ENCODE data around the gene BMX. TPM values are rescaled to one million over a fixed set of nuclear protein-coding genes. Genes with fewer than 3 reads are reported as not detected.

The BMX gene
- total and polyA plus RNA-seq, 4 donors, result 0.32 to 2.9 (median 0.87) TPM

DNA sequence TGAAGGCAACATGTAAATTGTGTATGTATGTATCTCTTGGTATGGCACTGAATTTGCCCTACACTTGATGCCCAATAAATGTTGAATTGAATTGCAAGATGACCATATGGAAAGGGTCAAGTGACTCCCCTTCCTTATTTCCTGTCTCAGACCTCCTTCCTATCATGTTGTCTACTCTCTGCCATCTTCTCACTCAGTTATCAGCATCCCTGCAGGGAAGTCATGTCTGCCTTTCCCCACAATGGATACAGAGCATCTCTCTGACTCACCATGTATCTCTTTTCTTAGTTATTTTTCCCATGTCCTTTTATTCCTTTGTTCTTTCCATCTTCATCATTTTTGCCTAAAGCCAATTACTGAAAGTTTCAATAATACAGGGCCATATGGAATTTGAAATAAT is 22.5 kb downstream of the BMX start:
- no peak overlapping the region for H3K4me3 ChIP-seq (ENCODE audit: low read depth, low read length)
- H3K27me3 ChIP-seq (ENCODE audit: control insufficient read depth, insufficient read depth, low read length), result peaks cover 24% of the 10 kb centered on the region
- no peak overlapping the region for H3K27ac ChIP-seq (ENCODE audit: low read depth, low read length)
- no peaks in the 10 kb centered on the region for H3K4me1 ChIP-seq (ENCODE audit: control insufficient read depth, insufficient read depth, low read length)
- H3K36me3 ChIP-seq (ENCODE audit: control insufficient read depth, insufficient read depth, low read length), result no peaks in the 10 kb centered on the region
- no peaks in the 10 kb centered on the region for H3K9me3 ChIP-seq (ENCODE audit: control insufficient read depth, insufficient read depth, low read length)
- DNase-seq (ENCODE audit: low read depth in 4 of 6, low spot score in 6 of 6), result no peak

DNA sequence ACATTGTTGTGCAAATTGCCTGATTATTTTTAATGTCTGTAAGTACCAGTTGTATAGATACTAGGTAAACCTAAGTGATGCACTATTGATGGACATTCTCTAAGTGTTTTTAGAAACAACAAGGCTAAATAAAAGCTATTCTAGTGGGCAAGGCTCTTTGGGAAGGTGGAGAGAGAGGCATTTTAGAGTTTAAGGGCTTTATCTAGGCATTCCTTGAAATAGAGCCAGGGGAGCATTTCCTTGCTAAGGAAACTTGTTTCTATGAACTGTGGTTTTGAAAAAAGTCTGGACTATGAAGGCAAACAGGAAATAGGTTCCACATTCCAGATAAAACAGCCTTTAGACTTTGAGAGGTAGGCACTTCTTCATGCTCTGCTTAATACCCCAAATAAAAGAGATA is 23.8 kb downstream of the BMX start:
- Histone ChIP-seq H3K4me1 (ENCODE audit: control insufficient read depth, insufficient read depth, low read length) (no peaks in the 10 kb centered on the region), H3K27me3 (ENCODE audit: control insufficient read depth, insufficient read depth, low read length) (peaks cover 32% of the 10 kb centered on the region), H3K36me3 (ENCODE audit: control insufficient read depth, insufficient read depth, low read length) (no peaks in the 10 kb centered on the region), H3K27ac (ENCODE audit: low read depth, low read length) (no peak overlapping the region), H3K4me3 (ENCODE audit: low read depth, low read length) (no peak overlapping the region), H3K9me3 (ENCODE audit: control insufficient read depth, insufficient read depth, low read length) (no peaks in the 10 kb centered on the region)
- DNase-seq (ENCODE audit: low read depth in 4 of 6, low spot score in 6 of 6), result no peak

DNA sequence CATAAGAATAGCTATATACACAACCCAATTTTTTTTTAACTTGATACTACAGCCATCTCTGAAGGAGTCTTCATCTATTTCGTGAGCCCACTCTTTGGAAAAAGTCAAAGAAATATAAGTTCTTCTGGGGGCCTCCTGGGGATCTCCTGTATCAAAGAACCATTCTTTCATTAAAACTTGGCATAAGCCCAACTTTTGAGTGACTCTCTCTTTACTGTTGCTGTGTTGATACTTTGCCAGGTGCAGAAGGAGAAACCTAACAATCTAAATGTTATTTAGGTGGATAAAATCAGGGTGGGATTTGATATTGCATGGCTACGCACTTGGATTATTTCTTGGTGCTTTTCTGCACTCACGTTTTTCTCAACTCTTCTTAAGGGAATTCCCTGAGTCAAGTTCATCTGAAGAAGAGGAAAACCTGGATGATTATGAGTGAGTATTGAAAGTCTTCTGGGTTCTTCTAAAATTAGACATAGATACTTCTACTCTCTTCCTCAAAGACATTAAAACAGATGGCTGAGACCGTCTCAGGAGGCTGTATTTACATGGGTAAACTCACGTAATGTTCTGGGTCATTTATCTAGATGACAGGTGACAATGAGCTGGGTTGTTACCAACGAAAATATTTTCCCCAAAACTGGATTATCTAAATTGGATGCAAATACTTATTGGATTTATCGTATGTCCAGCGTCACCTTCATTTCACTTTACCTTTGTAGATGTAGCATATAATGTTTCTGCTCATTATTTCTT is 25.2 kb downstream of the BMX start:
- H3K4me3 ChIP-seq (ENCODE audit: low read depth, low read length), result no peak overlapping the region
- peaks cover 38% of the 10 kb centered on the region for H3K27me3 ChIP-seq (ENCODE audit: control insufficient read depth, insufficient read depth, low read length)
- no peaks in the 10 kb centered on the region for H3K4me1 ChIP-seq (ENCODE audit: control insufficient read depth, insufficient read depth, low read length)
- no peak for DNase-seq (ENCODE audit: low read depth in 4 of 6, low spot score in 6 of 6)
- H3K36me3 ChIP-seq (ENCODE audit: control insufficient read depth, insufficient read depth, low read length), result no peaks in the 10 kb centered on the region
- no peak overlapping the region for H3K27ac ChIP-seq (ENCODE audit: low read depth, low read length)
- no peaks in the 10 kb centered on the region for H3K9me3 ChIP-seq (ENCODE audit: control insufficient read depth, insufficient read depth, low read length)
- no CpG with 5 or more reads among the region's 8 CpGs for WGBS (ENCODE audit: insufficient coverage)

DNA sequence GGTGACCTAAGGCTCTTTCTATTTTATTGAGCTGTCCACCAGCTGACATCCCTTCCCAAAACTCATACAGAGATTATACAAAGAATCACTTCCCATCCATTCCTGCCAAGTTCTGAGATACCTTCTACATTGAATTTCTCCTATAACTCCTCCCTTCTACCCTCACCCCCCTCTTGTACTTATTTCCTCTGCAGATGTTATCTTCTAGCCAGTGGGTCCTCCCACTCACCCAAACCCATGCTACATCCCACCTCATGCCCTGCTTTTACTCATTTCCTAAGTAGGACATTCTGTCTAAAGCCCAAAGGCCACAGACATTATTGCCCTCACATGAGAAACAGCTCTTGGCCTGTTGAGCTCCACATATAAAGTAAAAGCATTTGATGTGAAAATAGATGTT is 28.6 kb downstream of the BMX start:
- Histone ChIP-seq H3K9me3 (ENCODE audit: control insufficient read depth, insufficient read depth, low read length) (no peaks in the 10 kb centered on the region), H3K36me3 (ENCODE audit: control insufficient read depth, insufficient read depth, low read length) (no peaks in the 10 kb centered on the region), H3K27me3 (ENCODE audit: control insufficient read depth, insufficient read depth, low read length) (peaks cover 29% of the 10 kb centered on the region), H3K27ac (ENCODE audit: low read depth, low read length) (no peak overlapping the region), H3K4me1 (ENCODE audit: control insufficient read depth, insufficient read depth, low read length) (no peaks in the 10 kb centered on the region), H3K4me3 (ENCODE audit: low read depth, low read length) (no peak overlapping the region)
- DNase-seq (ENCODE audit: low read depth in 4 of 6, low spot score in 6 of 6), result no peak

DNA sequence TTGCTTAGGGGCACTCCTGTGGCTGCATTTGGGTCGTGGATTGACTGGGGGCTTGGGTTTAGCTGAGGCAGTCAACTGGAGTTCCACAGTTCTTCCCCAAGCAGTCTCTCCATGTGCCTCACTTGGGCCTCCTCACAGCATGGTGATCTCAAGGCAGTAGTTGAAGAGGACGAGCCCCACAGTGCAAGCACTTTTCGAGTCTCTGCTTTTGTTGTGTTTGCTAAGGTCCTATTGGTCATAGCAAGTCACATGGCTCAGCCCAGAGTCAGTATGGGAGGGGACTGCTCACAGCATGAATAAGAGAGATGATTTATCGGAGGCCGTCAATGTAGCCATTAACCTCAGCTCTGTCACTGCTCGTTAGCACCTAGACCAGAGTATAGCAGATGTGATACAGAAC is 29.7 kb downstream of the BMX start:
- WGBS (ENCODE audit: insufficient coverage), result no CpG with 5 or more reads among the region's 6 CpGs
- no peaks in the 10 kb centered on the region for H3K4me1 ChIP-seq (ENCODE audit: control insufficient read depth, insufficient read depth, low read length)
- no peaks in the 10 kb centered on the region for H3K36me3 ChIP-seq (ENCODE audit: control insufficient read depth, insufficient read depth, low read length)
- H3K27ac ChIP-seq (ENCODE audit: low read depth, low read length), result no peak overlapping the region
- H3K9me3 ChIP-seq (ENCODE audit: control insufficient read depth, insufficient read depth, low read length), result no peaks in the 10 kb centered on the region
- peaks cover 31% of the 10 kb centered on the region for H3K27me3 ChIP-seq (ENCODE audit: control insufficient read depth, insufficient read depth, low read length)
- DNase-seq (ENCODE audit: low read depth in 4 of 6, low spot score in 6 of 6), result no peak
- H3K4me3 ChIP-seq (ENCODE audit: low read depth, low read length), result no peak overlapping the region

DNA sequence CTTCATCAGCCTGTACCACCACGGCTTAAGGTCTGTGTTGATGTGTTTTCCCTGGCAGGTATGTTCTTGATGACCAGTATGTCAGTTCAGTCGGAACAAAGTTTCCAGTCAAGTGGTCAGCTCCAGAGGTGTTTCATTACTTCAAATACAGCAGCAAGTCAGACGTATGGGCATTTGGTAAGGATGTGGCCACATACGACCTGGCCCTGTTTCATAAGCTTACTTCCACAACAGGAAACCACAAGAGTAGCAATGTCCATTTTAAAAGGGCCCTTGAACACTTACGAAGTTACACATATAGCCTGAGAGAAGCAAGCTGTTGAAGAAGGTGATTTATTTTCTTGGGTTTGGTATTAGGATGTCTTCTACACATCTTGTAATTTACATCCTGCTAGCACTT is 46.1 kb downstream of the BMX start:
- no peaks in the 10 kb centered on the region for H3K9me3 ChIP-seq (ENCODE audit: control insufficient read depth, insufficient read depth, low read length)
- DNase-seq (ENCODE audit: low read depth in 4 of 6, low spot score in 6 of 6), result no peak
- H3K27ac ChIP-seq (ENCODE audit: low read depth, low read length), result no peak overlapping the region
- no peak overlapping the region for H3K4me3 ChIP-seq (ENCODE audit: low read depth, low read length)
- H3K36me3 ChIP-seq (ENCODE audit: control insufficient read depth, insufficient read depth, low read length), result no peaks in the 10 kb centered on the region
- WGBS (ENCODE audit: insufficient coverage), result no CpG with 5 or more reads among the region's 5 CpGs
- no peaks in the 10 kb centered on the region for H3K4me1 ChIP-seq (ENCODE audit: control insufficient read depth, insufficient read depth, low read length)
- peaks cover 25% of the 10 kb centered on the region for H3K27me3 ChIP-seq (ENCODE audit: control insufficient read depth, insufficient read depth, low read length)

DNA sequence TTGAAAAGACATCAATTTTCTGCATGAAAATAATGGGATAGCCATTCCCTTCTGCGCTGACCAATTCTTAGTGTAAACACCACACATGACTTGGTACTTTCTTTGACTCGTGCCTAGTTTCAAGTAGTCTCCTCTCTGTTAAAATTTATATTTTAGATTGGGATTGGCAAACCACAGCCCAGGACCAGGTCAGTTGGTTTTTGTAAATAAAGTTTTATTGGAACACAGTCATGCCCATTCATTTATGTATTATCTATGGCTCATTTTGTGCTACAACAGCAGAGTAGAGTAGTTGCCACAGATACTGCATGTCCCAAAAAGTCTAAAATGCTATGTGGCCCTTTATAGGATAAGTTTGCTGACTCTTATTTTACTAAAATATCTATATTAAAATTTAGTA is 46.7 kb downstream of the BMX start:
- no peaks in the 10 kb centered on the region for H3K36me3 ChIP-seq (ENCODE audit: control insufficient read depth, insufficient read depth, low read length)
- H3K27me3 ChIP-seq (ENCODE audit: control insufficient read depth, insufficient read depth, low read length), result peaks cover 25% of the 10 kb centered on the region
- no peak overlapping the region for H3K4me3 ChIP-seq (ENCODE audit: low read depth, low read length)
- no peak overlapping the region for H3K27ac ChIP-seq (ENCODE audit: low read depth, low read length)
- DNase-seq (ENCODE audit: low read depth in 4 of 6, low spot score in 6 of 6), result no peak
- no peaks in the 10 kb centered on the region for H3K4me1 ChIP-seq (ENCODE audit: control insufficient read depth, insufficient read depth, low read length)
- no peaks in the 10 kb centered on the region for H3K9me3 ChIP-seq (ENCODE audit: control insufficient read depth, insufficient read depth, low read length)
- WGBS (ENCODE audit: insufficient coverage), result no CpG with 5 or more reads among the region's 2 CpGs

DNA sequence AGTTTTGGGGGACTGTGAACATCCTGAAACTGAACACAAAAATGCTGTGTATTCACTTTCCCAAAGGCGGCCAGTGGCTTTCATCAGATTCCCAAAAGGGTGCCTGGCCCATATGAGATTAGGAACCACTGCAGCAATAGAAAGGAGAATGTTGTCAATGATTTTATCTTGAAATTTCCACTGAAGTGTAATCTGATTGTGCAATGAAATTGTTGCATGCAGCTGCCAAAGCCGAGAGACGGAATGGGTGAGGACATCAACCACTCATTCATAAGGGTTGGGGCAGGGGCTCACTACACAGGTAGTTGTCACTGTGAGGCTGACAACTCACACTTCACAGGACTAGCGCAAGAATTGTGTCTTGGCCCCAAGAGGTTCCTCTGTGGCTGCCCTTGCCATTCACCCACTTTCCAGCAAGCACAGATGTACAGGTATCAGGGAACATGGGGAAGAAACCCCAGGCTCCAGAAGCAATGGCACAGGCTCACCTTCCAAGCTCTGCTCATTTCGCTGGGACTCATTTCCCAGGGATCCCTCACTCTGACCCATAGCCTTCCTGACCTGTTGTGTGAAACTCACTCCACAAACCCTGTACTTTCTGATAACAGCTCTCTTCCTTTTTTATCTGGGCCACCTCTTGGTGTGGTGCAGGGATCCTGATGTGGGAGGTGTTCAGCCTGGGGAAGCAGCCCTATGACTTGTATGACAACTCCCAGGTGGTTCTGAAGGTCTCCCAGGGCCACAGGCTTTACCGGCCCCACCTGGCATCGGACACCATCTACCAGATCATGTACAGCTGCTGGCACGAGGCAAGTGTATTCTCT is 48.8 kb downstream of the BMX start:
- no peaks in the 10 kb centered on the region for H3K36me3 ChIP-seq (ENCODE audit: control insufficient read depth, insufficient read depth, low read length)
- H3K9me3 ChIP-seq (ENCODE audit: control insufficient read depth, insufficient read depth, low read length), result no peaks in the 10 kb centered on the region
- peaks cover 25% of the 10 kb centered on the region for H3K27me3 ChIP-seq (ENCODE audit: control insufficient read depth, insufficient read depth, low read length)
- H3K4me1 ChIP-seq (ENCODE audit: control insufficient read depth, insufficient read depth, low read length), result no peaks in the 10 kb centered on the region
- DNase-seq (ENCODE audit: low read depth in 4 of 6, low spot score in 6 of 6), result no peak
- no peak overlapping the region for H3K4me3 ChIP-seq (ENCODE audit: low read depth, low read length)
- no peak overlapping the region for H3K27ac ChIP-seq (ENCODE audit: low read depth, low read length)
- WGBS (ENCODE audit: insufficient coverage), result 75% methylated on average over 8 of the region's 8 CpGs

DNA sequence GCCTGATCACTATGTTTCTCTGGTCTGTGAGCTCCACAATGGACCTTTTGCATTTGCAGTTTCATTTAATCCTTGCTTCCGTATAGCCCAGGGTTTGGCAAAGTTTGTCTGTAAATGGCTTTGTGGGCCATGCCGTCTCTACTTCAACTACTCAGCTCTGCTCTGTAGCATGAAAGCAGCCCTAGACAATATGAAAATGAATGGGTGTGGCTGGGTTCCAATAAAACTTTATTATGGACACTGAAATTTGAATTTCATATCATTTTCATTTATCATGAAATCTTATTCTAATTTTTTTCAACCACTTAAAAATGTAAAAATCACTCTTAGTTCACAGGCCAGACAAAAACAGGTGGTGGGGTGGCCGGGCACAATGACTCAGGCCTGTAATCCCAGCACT is 58.6 kb downstream of the BMX start:
- 80% methylated on average over 3 of the region's 3 CpGs for WGBS (ENCODE audit: insufficient coverage)
- H3K4me3 ChIP-seq (ENCODE audit: low read depth, low read length), result no peak overlapping the region

DNA sequence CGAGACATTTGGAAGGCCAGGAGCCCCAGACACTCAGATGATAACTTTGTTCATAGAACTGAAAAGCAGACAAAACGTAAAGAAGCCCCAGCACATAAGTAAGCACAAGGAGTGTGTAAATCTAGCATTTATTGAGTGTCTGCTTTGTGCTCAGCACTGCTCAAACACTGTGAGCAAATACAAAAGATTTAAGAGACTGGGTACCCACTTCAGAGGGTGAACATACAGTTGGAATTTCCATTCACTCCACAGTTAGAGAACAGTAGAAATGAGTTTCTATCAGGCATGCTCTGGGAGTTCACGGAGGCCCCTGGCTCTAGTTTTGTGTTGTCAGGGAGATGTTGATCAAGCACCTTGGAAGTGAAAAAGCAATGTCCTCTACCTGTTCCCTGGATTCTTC is 60.3 kb downstream of the BMX start:
- WGBS (ENCODE audit: insufficient coverage), result no CpG with 5 or more reads among the region's 3 CpGs
- Histone ChIP-seq H3K9me3 (ENCODE audit: control insufficient read depth, insufficient read depth, low read length) (no peaks in the 10 kb centered on the region), H3K27ac (ENCODE audit: low read depth, low read length) (no peak overlapping the region), H3K4me1 (ENCODE audit: control insufficient read depth, insufficient read depth, low read length) (no peaks in the 10 kb centered on the region), H3K4me3 (ENCODE audit: low read depth, low read length) (no peak overlapping the region), H3K36me3 (ENCODE audit: control insufficient read depth, insufficient read depth, low read length) (no peaks in the 10 kb centered on the region), H3K27me3 (ENCODE audit: control insufficient read depth, insufficient read depth, low read length) (peaks cover 28% of the 10 kb centered on the region)
- no peak for DNase-seq (ENCODE audit: low read depth in 4 of 6, low spot score in 6 of 6)

More for the DNA sequence above, 58.6 kb downstream of the BMX start:
- no peak for DNase-seq (ENCODE audit: low read depth in 4 of 6, low spot score in 6 of 6)
- H3K9me3 ChIP-seq (ENCODE audit: control insufficient read depth, insufficient read depth, low read length), result no peaks in the 10 kb centered on the region
- no peaks in the 10 kb centered on the region for H3K36me3 ChIP-seq (ENCODE audit: control insufficient read depth, insufficient read depth, low read length)
- peaks cover 18% of the 10 kb centered on the region for H3K27me3 ChIP-seq (ENCODE audit: control insufficient read depth, insufficient read depth, low read length)
- H3K4me1 ChIP-seq (ENCODE audit: control insufficient read depth, insufficient read depth, low read length), result no peaks in the 10 kb centered on the region
- H3K27ac ChIP-seq (ENCODE audit: low read depth, low read length), result no peak overlapping the region
